Neural progenitor cell (in vitro differentiated cells): ENCODE data around the gene PLPP6.

Source experiments
- CTCF ChIP-seq: fragments of 200-600 bp; sonication (generic); IDR thresholded peaks from 2 replicates; pipeline ENCODE4 v1.5.1; 2017; ENCODE audit warnings: antibody characterized with exemption, mild to moderate bottlenecking
- EZH2 ChIP-seq: fragments of 200-600 bp; sonication (generic); IDR thresholded peaks from 2 replicates; pipeline ENCODE4 v1.6.1; 2017; ENCODE audit warnings: antibody characterized with exemption, mild to moderate bottlenecking, moderate library complexity

DNA sequence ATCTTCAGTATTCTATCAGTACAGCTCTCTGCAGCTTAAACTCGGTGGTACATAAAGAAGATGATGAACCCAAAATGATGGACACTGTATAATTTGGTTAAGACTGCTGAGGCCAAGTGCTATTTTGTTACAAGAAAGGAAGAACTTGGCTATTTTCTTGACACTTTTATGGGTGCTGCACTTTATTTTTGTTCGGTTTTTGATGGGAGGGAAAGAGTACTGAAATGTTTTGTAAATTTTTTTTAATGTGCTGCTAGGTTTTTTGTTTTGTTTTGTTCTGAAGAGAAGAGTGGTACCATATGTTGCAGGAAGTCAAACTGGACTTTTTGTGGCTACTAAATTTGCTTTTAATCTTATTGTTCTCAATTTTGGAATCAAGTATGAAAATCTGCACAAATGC lies 43.9 kb downstream of the PLPP6 start:
- TF ChIP-seq CTCF (no peak), EZH2 (no peak)
